NCI-H187 treated with DMSO at 0.1 percent for 48 hours (cell line): Measurements from ENCODE around the gene REC114.
"Not testable (repeated sequence)": the region's sequence is repeated elsewhere in the genome, so short reads cannot be mapped to it uniquely, and the experiment has no call there.

Experiments used
- DNase-seq: peaks from one replicate; lab custom pipeline; 2025; lab: John Stamatoyannopoulos, UW

The REC114 gene

DNA sequence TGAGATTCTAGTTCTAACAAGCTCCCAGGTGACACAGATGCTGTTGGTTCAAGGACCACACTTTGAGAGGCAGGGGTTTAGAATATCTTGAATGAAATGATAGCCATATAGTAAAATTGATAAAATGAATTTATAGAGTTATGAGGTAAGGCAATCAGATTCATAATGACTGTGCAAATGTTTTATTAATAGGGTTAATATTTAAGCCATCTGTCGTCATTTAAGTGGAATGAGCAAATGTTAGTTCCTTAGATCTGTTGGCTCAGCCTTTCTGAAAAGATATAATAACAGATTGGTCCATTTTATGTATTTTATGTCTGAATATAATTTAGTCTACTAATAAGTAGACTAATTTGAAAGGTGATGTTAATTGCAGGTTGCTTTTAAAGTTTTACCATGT lies 12.9 kb downstream of the REC114 start:
- no peak for DNase-seq

DNA sequence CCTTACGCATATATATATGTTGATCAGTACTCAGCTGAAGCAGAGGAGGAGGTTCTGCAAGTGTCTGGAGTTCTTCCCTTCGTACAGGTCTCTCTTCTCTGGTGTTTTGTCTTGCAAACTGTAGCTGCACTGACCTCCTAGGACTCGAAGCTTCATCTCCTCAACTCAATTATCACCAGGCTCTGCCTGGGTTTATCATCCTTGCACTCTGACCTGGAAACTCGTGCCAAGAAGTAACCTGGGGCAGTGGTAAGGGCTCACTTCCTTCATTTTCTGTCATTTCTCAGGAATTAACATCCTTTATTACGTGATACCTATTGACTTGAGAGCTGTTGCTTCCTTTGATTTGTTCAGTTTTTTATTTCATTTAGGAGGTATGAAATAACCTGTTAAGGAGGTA lies 14.4 kb downstream of the REC114 start:
- DNase-seq: no peak

- no peak for DNase-seq
Observed at GRCh38 chr15:73460662-73461061, 17.7 kb downstream of the REC114 start.

- no peak for DNase-seq
Observed at GRCh38 chr15:73464602-73465001, 21.6 kb downstream of the REC114 start.

DNA sequence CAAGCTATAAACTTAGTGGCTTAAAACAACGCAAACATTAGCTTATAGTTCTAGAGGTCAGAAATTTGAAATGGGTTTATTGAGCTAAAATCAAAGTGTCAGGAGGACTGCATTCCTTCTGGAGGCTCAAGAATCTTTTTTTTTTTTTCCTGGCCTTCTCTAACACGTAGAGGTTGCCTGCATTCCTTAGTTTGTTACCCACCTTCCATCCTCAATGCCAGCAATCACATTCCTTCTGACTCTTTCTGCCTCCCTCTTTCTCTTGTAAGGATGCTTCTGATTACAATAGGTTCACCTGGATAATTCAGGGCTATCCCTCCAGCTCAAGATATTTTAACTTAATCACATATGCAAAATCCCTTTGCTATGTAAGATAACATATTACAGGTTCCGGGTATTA lies 24.8 kb downstream of the REC114 start:
- no peak for DNase-seq

GRCh38 chr15:73474785-73475184 lies 31.8 kb downstream of the REC114 start:
- no peak for DNase-seq

DNA sequence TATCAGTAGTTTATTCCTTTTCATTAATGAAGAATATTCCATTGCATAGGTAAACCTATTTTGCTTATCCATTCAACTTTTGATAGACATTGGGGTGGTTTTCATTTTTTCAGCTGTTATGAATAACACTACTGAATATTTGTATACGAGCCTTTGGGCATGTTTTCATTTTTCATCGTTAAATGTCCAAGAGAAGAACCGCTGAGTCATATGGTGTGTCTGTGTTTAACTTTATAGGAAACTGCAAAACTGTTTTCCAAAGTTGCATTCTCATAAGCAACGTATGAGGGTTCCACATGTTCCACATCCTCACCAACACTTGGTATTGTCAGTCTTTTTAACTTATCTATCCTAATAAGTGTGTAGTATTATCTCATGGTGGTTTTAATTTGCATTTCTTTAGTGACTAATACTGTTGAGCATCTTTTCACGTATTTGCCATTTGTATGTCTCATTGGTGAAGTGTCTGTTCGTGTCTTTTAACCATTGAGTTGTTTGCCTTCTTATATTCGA lies 33.8 kb downstream of the REC114 start:
- DNase-seq: no peak

GRCh38 chr15:73480050-73480449 lies 37.1 kb downstream of the REC114 start:
- no peak for DNase-seq

DNA sequence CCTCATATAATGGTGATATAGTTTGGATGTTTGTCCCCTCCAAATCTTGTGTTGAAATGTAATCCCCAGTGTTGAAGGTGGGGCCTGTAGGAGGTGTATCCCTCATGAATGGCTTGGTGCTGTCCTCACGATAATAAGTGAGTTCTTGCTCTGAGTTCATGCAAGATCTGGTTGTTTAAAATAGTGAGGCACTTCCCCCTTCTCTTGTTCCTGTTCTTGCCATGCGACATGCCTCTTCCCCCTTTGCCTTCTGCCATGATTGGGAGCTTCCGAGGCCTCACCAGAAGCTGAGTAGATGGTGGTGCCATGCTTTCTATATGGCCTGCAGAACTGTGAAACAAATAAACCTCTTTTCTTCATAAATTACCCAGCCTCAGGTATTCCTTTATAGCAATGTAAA lies 39.2 kb downstream of the REC114 start:
- no peak for DNase-seq

DNA sequence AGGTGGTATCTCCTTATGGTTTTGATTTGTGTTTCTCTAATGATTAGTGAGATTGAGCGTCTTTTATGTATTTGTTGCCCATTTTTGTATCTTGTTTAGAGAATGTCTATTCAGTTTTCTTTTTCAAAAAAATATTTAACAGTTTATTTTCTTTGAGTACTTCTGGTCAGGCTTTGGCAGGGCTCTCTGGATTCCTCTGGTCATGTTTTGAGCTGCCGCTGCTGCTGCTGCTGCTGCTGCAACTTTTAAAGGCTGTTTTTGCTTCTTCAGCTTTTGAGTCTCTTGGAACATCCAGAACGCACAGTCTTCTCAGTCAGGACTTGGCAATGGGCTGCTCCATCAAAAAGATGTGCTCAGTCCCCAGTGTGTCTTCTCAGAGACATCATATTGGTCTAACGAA lies 40.1 kb downstream of the REC114 start:
- no peak for DNase-seq

- no peak for DNase-seq
Observed at GRCh38 chr15:73485372-73485771, 42.4 kb downstream of the REC114 start.

- not testable (repeated sequence) for DNase-seq
Observed at GRCh38 chr15:73485885-73486284, 42.9 kb downstream of the REC114 start.

DNA sequence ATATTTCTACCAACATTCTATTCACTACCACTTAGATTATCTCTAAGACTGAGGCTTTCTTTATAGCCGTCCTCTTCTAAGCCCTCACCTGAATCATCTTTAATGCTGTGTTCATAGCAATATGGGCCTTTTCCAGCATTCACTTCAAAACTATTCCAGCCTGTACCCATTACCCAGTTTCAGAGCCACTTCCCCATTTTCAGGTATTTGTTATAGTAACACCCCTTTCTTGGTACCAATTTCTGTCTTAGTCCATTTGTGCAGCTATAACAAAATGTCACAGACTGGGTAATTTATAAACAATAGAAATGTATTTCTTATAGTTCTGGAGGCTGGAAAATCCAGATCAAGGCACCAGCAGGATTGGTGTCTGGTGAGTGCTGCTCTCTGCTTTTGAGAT lies 45.7 kb downstream of the REC114 start:
- DNase-seq: no peak

DNA sequence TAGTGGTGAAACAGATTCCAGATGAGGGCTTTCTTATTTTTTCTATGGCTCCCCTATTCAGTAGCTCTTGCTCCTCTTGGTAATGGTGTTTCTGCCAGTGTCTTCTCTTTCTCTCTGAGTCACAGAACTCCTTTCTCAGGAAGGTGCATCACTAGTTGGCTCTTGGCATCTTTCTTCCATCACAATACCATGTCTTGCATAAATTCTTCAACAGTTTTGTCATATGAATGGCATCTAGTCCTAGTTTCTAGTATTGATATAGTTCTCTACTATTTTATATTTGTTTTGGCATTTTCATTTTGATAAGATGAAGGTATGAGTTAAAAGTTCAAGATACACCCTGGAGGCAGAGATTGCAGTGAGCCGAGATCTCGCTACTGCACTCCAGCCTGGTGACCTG lies 51.0 kb downstream of the REC114 start:
- no peak for DNase-seq

DNA sequence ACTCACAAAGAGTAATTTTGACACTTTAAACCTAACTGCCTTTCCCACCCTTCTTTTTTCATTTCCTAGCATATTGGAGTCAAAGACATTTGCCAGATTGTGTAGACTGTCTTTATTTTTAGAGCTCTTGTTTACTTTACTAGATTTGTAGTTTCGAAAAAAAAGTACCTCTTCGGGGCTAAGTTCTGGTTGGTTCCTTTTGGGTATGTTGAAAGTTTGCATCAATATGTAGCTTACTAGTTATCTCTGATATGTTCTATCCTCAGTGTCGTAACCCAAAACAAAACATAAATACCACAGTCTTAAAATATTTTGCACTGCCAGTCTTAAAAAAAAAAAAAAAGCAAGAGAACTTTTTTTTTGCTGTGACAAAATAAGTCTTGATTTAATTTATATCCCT lies 52.2 kb downstream of the REC114 start:
- DNase-seq: no peak

GRCh38 chr15:73500696-73501095 lies 57.7 kb downstream of the REC114 start:
- DNase-seq: no peak

DNA sequence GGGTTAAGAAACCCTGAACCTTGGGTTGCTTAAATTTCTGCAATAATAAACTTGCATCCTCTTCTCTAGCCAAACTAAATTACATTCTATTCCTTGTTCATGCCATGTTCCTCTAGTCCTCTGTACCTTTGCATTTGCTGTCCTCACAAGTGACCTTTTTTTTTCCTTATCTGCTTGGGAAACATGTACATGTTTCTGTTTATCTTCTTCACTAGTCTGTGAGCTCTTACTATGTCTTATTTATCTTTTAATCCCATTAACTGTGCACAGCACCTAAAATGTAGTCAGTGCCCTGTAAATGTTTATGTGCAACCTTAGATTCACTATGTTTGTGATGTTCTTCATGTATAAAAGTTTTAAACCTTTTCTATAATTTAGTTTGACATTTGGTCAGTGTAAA lies 61.9 kb downstream of the REC114 start:
- DNase-seq: no peak

- DNase-seq: no peak
Observed at GRCh38 chr15:73515527-73515926, 72.6 kb downstream of the REC114 start.

DNA sequence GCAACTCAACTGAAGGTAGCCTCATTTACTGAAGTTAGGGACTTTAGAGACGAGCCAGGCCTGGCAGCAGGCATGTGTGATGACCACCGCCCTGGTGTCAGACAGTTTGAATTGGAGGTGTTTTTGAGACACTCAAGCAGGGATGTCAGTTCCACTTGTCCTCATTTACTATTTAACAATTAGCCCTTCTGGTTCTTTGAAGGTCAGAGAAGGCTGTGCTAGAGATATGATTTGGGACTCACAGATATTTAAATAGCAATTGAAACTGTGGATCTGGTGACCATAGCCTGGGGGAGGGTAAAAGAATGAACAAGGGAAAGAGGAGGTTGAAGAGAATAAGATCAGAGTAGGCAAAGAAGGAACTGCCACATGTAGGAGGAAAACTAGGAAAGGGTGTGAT lies 74.6 kb downstream of the REC114 start:
- DNase-seq: no peak

DNA sequence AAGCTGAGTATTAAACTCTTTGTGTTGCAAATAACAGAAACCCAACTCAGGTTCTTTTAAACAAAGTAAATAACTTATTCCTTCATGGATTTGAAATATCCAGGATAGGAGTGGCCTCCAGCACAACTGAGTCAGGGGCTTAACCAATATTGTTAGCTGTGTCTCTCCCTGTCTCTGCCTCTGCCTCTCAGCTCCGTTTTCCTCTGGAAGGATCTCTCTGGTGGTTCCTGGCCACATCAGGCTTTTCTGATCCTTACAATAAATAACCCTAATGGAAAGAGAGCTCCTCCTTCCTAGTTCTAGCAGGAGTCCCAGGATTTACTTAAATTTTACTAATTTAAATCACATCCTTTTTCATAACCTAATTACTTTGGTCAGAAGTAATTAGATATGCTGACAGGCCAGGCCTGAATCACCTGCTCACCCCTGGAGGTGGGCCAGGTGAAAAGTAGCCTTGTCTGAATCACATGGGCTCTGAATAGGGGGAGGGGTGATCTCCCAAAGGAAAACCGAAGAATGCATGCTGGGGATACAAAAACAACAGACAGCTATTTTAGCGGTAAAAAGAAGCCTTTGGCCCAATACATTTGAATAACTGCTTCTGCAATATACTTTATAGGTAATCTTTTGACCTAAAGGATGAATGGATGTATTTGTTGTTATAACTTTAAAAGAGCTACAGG lies 75.4 kb downstream of the REC114 start:
- DNase-seq: no peak

DNA sequence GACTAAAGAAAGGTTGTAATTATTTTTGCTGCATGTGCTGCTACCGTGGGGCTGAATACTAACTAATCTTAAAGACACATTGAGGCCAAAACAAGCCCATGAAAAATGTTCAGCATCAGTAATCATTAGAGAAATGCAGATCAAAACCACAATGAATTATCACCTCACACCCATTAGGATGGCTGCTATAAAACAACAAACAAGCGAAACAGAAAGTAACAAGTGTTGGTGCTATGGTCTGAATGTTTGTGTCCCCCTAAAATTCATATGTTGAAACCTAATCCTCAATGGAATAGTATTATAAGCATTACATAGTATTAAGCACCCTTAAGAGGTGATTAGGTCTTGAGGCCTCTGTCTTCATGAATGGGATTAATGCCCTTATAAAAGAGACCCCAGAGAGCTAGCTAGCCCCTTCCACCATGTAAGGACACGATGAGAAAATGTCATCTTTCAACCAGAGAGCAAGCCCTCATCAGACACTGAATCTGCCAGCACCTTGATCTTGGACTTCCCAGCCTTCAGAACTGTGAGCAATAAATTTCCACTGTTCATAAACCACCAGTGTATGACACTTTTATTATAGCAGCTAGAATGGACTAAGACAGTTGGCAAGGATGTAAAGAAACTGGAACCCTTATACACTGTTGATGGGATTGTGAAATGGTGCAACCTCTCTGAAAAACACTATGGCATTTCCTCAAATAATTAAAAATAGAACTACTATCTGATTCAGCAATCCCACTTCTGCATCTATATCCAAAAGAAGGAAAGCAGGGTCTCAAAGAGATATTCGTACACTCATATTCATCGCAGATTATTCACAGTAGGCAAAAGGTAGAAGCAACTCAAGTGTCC lies 76.1 kb downstream of the REC114 start:
- no peak for DNase-seq

DNA sequence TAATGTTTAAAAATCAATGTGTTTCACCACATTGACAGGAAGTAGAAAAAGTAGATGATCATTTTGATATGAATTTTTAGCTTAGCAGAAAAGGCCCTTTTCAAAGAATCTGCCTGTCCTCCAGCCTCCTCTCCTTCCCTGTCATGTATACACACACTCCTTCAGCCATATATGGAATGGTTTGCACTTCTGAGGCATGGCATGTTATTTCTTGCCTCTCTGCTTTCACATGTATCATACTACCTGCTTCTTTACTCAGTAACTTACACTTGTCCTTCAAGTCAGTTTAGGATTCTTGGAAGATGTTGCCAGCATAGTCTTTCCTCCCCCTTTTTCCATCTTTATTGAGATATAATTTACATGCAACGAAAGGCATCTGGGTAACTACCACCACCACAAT lies 79.0 kb downstream of the REC114 start:
- DNase-seq: no peak

DNA sequence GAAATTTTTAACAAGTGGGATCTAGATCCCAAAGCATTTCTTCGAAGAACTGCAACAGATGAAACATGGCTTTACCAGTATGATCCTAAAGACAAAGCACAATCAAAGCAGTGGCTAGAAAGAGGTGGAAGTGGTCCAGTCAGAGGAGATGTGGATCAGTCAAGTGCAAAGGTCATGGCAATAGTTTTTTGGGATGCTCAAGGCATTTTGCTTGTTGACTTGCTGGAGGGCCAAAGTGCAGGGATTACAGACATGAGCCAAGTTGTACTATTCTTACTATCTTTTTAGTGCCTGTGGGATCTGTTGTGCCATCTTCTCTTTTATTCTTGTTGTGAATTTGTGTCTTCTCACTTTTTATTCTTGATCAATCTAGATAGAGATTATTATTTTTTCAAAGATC lies 82.0 kb downstream of the REC114 start:
- no peak for DNase-seq
